ENCODE data around the gene ELFN2.

- TF ChIP-seq POLR2AphosphoS5 (IDR thresholded peaks at IDR 0.05; ENCODE audit: low read depth, low read length) (no peak), POLR2A (IDR thresholded peaks at IDR 0.05; ENCODE audit: low read depth, low read length) (no peak), TAF1 (IDR thresholded peaks at IDR 0.05; ENCODE audit: borderline replicate concordance, low read depth, low read length) (no peak)
Observed at GRCh38 chr22:37416389-37416788, 10.9 kb downstream of the ELFN2 start.
